PC-9 (cell line): ENCODE data around the gene KRTAP25-1.

Experiments used
- EZH2 ChIP-seq: fragments of 200-600 bp; sonication (generic); IDR thresholded peaks from 2 replicates; pipeline ENCODE4 v1.8.0; 2017; ENCODE audit warnings: antibody characterized with exemption, low read depth
- TF ChIP-seq, protein P1 (sequence below): fragments of 200-600 bp; sonication (generic); conservative IDR thresholded peaks from 2 replicates; pipeline ENCODE4 v1.6.1; 2017; ENCODE audit warnings: mixed run types, antibody characterized with exemption, mild to moderate bottlenecking, moderate library complexity

DNA sequence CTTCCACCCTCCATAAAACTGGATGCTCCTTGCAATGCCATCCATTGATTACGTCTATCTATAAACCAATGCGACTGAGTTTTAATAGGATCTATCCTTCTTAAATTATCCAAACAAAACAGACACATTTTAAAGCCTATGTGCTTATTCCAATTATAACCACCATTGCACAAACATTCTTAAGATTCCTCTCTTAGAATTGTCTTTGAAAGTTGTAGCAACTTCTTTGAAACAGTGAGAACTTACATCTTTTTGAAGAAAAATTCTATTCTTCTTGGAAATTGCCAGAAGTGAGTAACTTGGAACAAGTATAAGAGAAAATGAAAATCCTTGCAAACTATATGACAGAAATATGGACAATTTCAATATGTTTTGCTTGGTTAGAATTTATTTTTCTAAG is 30.9 kb upstream of the KRTAP25-1 start, which contains the start of gene KRTAP26-1:
- TF ChIP-seq, protein P1, sequence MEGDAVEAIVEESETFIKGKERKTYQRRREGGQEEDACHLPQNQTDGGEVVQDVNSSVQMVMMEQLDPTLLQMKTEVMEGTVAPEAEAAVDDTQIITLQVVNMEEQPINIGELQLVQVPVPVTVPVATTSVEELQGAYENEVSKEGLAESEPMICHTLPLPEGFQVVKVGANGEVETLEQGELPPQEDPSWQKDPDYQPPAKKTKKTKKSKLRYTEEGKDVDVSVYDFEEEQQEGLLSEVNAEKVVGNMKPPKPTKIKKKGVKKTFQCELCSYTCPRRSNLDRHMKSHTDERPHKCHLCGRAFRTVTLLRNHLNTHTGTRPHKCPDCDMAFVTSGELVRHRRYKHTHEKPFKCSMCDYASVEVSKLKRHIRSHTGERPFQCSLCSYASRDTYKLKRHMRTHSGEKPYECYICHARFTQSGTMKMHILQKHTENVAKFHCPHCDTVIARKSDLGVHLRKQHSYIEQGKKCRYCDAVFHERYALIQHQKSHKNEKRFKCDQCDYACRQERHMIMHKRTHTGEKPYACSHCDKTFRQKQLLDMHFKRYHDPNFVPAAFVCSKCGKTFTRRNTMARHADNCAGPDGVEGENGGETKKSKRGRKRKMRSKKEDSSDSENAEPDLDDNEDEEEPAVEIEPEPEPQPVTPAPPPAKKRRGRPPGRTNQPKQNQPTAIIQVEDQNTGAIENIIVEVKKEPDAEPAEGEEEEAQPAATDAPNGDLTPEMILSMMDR: no peak
- TF ChIP-seq EZH2: no peak
